ENCODE results near the gene CASKIN2.
"Not testable (repeated sequence)": the region's sequence is repeated elsewhere in the genome, so short reads cannot be mapped to it uniquely, and the experiment has no call there.

CASKIN2 gene

GRCh38 chr17:75460295-75460694, 55.0 kb downstream of the CASKIN2 start:
- DNase-seq = no peak

GRCh38 chr17:75459590-75460267, 55.6 kb downstream of the CASKIN2 start:
- DNase-seq = no peak

GRCh38 chr17:75459246-75459589, 56.1 kb downstream of the CASKIN2 start:
- DNase-seq = no peak

DNA sequence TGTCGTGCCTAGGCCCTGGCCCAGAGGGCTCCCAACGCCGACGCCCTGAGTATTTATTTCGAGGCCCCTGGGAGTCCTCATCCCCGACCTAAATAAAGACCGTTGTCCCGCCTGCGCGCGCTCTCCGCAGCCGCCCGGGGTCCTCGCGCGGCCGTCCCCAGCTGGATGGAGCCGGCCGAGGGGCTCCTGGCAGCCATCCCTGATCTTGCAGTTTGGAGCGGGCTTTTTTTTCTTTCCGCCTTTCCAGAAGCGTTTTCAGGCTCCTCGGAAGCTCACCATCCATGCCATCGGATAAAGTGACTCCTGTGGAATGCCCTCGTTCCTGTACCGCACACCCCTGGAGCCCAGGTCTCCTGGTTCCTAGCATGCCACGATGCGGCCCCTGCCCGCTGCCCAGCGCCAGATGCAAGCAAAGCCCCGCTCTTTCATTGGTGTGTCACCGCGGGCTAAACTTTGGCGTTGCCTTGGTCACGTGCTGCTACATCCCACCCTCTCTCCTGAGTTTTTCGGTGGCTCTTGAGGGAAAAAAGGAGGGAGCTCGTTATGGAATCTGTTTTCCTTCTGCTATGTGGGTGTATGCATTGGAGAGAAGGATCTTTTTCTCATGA, 58.2 kb downstream of the CASKIN2 start:
- peak; percentile 64 for DNase-seq

- DNase-seq = peak; percentile 98
These were observed 58.8 kb downstream of the CASKIN2 start, which contains the start of gene TMEM94 for GRCh38 chr17:75456417-75457046. Gene TMEM94 (plus strand): TSS chr17:75456635. CDS start chr17:75471906, 15,271 bp downstream.

DNA sequence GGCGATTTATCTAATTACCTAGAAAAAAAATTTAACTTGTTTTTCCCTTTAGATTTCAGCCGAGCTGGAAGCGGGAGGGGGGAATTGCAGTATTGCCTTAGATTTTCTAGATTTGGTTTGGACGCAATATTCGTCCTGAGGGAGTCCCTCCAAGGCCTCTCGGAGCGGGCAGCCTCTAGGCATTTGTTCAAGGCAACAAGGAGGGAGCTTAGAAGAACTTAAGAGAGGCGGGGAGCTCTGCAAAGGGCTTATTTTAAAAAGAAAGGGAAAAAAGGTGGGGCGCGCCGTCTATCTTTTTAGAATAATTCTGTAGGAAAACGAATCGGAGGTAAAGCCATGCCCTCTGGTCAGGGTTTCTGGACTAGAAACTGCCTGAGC, 59.3 kb downstream of the CASKIN2 start:
- DNase-seq = no peak

GRCh38 chr17:75454672-75455071, 60.7 kb downstream of the CASKIN2 start:
- DNase-seq = not testable (repeated sequence)

- DNase-seq = no peak
These were observed 61.1 kb downstream of the CASKIN2 start for GRCh38 chr17:75454193-75454592.

DNA sequence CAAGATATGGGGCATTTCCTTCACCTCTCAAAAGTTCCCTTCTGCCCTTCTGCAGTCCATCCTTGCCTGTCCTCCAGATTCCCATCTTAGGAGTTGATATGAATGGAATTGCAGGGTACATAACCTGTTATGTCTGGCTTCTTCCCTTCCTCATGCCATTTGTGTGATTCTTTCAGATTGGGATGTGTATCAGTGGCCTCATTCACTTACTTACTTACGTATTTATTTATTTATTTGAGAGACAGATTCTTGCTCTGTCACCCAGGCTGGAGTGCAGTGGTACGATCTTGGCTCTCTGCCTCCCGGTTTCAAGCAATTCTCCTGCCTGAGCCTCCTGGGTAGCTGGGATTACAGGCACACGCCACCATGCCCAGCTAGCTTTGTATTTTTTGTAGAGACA, 65.1 kb downstream of the CASKIN2 start:
- DNase-seq = no peak

All from NCI-H1092 (cell line).